Endothelial cell of umbilical vein (primary cell): Measurements from ENCODE around the gene DIS3L2.

Experiments
- POLR2A ChIP-seq: IDR thresholded peaks from 2 replicates; pipeline ENCODE4 v1.6.1; 2012; ENCODE audit warnings: low read depth, mild to moderate bottlenecking, control low read depth, low read length
- POLR2AphosphoS5 ChIP-seq: IDR thresholded peaks from 2 replicates; pipeline ENCODE4 v1.6.1; 2012; ENCODE audit warnings: low read depth, mild to moderate bottlenecking, control low read depth, low read length, moderate library complexity; ENCODE audit not compliant: insufficient read depth
- TF ChIP-seq, protein P1 (sequence below), 2 donors: IDR thresholded peaks; 1 replicate in 1 of 2; 2 replicates in 1 of 2; pipeline ENCODE4 v1.5.1; 2011; ENCODE audit warnings: low read length in 2 of 2, mild to moderate bottlenecking in 2 of 2, moderate library complexity in 2 of 2, control low read depth in 1 of 2, inconsistent platforms in 1 of 2, low read depth in 1 of 2; ENCODE audit not compliant: insufficient read depth in 1 of 2; ENCODE audit errors: extremely low read depth in 1 of 2

DNA sequence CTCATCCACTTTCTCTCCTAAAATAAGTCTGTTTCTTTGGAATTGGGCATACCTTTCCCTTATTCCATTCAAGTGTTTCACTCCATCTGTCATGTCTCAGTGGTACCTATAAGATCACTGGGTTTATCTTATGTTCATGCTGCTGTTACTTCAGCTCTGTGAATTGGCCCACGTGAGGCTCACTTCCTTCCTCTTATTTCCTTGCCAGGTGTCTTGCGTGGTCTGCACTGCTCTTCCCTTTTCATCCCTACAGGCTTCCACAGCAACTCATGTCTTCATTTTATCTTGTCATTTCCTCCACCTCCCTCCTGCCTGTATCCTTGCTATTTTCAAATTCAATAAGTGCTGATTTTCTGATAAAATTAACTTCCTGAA lies 258.0 kb downstream of the DIS3L2 start:
- no peak for TF ChIP-seq POLR2AphosphoS5
- TF ChIP-seq, protein P1, sequence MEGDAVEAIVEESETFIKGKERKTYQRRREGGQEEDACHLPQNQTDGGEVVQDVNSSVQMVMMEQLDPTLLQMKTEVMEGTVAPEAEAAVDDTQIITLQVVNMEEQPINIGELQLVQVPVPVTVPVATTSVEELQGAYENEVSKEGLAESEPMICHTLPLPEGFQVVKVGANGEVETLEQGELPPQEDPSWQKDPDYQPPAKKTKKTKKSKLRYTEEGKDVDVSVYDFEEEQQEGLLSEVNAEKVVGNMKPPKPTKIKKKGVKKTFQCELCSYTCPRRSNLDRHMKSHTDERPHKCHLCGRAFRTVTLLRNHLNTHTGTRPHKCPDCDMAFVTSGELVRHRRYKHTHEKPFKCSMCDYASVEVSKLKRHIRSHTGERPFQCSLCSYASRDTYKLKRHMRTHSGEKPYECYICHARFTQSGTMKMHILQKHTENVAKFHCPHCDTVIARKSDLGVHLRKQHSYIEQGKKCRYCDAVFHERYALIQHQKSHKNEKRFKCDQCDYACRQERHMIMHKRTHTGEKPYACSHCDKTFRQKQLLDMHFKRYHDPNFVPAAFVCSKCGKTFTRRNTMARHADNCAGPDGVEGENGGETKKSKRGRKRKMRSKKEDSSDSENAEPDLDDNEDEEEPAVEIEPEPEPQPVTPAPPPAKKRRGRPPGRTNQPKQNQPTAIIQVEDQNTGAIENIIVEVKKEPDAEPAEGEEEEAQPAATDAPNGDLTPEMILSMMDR (IDR thresholded peaks at IDR 0.05; ENCODE audit: extremely low read depth in 1 of 2, insufficient read depth in 1 of 2, low read depth in 1 of 2, low read length in 2 of 2): no peak
- no peak for TF ChIP-seq POLR2A
